Measurements from ENCODE around the gene CA10. TPM values are rescaled to one million over a fixed set of nuclear protein-coding genes. Genes with fewer than 3 reads are reported as not detected.

The CA10 gene
- total RNA-seq, 4 donors from 2014 or later = 0.96 to 4.1 (median 1.1) TPM; not detected in 1

DNA sequence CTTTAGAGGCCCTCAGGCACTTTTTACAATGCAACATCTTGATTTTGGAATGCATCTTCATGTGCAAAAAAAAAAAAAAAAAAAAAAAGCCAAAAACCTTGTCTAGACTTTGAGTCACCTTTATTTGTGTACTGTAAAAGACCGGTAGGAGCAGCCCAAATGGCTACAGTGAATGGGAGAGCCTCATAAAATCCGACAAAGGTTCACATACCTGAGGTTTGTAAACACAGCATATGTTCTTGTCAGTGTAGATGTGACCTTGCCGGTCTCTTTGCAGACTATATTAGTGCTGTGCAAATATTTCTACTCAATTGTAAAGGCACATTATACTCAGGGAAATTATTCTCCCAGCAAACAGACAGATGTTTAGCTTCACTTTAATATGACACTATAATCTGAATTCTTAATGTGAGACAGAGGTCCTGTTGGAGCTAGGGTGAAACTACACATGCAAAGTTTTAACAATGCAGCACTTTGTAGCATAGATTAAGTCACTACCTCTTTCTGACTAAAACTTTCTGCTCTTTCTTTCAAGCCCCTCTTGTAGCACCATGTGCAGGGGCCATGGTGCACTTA is 211.3 kb downstream of the CA10 start:
- Histone ChIP-seq H3K4me3 (no peak overlapping the region), H3K27me3 (no peaks in the 10 kb centered on the region), H3K36me3 (no peaks in the 10 kb centered on the region), H3K27ac (no peak overlapping the region), H3K4me1 (peaks cover 0 to 11% (median 8%) of the 10 kb centered on the region in 4 donors), H3K9me3 (no peaks in the 10 kb centered on the region)
- TF ChIP-seq, protein P1, sequence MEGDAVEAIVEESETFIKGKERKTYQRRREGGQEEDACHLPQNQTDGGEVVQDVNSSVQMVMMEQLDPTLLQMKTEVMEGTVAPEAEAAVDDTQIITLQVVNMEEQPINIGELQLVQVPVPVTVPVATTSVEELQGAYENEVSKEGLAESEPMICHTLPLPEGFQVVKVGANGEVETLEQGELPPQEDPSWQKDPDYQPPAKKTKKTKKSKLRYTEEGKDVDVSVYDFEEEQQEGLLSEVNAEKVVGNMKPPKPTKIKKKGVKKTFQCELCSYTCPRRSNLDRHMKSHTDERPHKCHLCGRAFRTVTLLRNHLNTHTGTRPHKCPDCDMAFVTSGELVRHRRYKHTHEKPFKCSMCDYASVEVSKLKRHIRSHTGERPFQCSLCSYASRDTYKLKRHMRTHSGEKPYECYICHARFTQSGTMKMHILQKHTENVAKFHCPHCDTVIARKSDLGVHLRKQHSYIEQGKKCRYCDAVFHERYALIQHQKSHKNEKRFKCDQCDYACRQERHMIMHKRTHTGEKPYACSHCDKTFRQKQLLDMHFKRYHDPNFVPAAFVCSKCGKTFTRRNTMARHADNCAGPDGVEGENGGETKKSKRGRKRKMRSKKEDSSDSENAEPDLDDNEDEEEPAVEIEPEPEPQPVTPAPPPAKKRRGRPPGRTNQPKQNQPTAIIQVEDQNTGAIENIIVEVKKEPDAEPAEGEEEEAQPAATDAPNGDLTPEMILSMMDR (IDR thresholded peaks at IDR 0.05) = no peak
- TF ChIP-seq POLR2A (IDR thresholded peaks at IDR 0.05) = no peak
- TF ChIP-seq POLR2AphosphoS5 (IDR thresholded peaks at IDR 0.05) = no peak
- no peak for TF ChIP-seq EP300 (IDR thresholded peaks at IDR 0.05; ENCODE audit: low read depth)
- WGBS, 2 donors (ENCODE audit: low coverage in 1 of 2) = 27 to 39% methylated on average over 3 of the region's 3 CpGs
- in situ Hi-C loops (cut with MboI; ENCODE audit: low pct_ligation_motif_present in 1 of 4, low pct_unique_long_range_greater_than_20kb in 1 of 4, low sequenced_read_pairs in 3 of 4) = no loop called here
- intact Hi-C loops (cut with DNase I; ENCODE audit: low total_unique reads) = no loop called here
- peak; percentile 14 for DNase-seq

DNA sequence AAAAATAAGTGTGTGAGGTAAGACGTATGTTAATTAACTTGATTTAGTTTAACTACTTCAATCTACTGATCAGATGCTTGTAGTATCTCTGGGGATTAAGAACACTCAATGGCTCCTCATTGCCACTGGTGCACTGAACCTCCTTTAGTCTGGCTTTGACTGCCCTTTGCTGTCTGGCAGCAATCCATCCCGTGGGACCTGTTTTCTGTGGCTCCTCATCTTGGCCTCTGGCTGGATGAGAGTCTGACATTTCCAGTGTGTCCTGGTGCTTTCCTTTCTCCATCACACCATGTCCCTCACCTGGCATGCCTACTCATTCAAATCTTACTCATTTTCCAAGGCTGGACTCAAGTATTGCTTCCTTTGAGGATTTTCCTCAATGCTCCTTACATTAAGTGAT is 212.2 kb downstream of the CA10 start:
- 73 to 82% methylated on average over 2 of the region's 2 CpGs for WGBS, 2 donors (ENCODE audit: low coverage in 1 of 2)
- no peak for DNase-seq
- H3K36me3 ChIP-seq = no peaks in the 10 kb centered on the region
- H3K9me3 ChIP-seq = no peaks in the 10 kb centered on the region
- H3K4me1 ChIP-seq = peaks cover 0 to 11% (median 8%) of the 10 kb centered on the region in 4 donors
- TF ChIP-seq, protein P1 (IDR thresholded peaks at IDR 0.05) = no peak
- no peak for TF ChIP-seq EP300 (IDR thresholded peaks at IDR 0.05; ENCODE audit: low read depth)
- in situ Hi-C loops (cut with MboI; ENCODE audit: low pct_ligation_motif_present in 1 of 4, low pct_unique_long_range_greater_than_20kb in 1 of 4, low sequenced_read_pairs in 3 of 4) = no loop called here
- H3K27ac ChIP-seq = no peak overlapping the region
- H3K4me3 ChIP-seq = no peak overlapping the region
- no peaks in the 10 kb centered on the region for H3K27me3 ChIP-seq
- intact Hi-C loops (cut with DNase I; ENCODE audit: low total_unique reads) = no loop called here

DNA sequence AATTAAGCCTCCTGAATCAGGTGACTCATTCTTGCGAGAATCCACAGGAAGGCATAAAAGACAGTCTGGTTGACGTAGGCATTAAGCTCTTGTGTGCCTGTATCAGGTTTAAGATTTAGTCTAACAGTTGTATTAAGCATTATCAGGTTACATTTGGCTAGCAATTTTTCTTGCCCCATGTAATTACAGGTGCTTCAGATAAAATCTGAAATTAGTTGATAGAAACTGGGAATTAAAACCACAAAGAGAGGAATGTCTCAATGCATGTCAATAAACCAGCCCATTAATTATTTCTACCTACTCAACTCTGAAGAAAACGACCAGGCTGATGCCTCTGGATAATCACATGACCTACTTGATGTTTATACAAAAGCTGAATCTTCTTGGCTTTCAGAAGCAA is 217.2 kb downstream of the CA10 start:
- TF ChIP-seq POLR2AphosphoS5 (IDR thresholded peaks at IDR 0.05) (no peak), POLR2A (IDR thresholded peaks at IDR 0.05) (no peak), EP300 (IDR thresholded peaks at IDR 0.05; ENCODE audit: low read depth) (no peak)
- TF ChIP-seq, protein P1 (IDR thresholded peaks at IDR 0.05) = no peak
- DNase-seq = no peak
- intact Hi-C loops (cut with DNase I; ENCODE audit: low total_unique reads) = no loop called here
- in situ Hi-C loops (cut with MboI; ENCODE audit: low pct_ligation_motif_present in 1 of 4, low pct_unique_long_range_greater_than_20kb in 1 of 4, low sequenced_read_pairs in 3 of 4) = no loop called here
- Histone ChIP-seq H3K4me1 (no peaks in the 10 kb centered on the region), H3K27ac (no peak overlapping the region), H3K4me3 (no peak overlapping the region), H3K9me3 (no peaks in the 10 kb centered on the region), H3K27me3 (no peaks in the 10 kb centered on the region), H3K36me3 (no peaks in the 10 kb centered on the region)
- WGBS, 2 donors (ENCODE audit: low coverage in 1 of 2) = 56 to 61% methylated on average over 3 of the region's 3 CpGs

DNA sequence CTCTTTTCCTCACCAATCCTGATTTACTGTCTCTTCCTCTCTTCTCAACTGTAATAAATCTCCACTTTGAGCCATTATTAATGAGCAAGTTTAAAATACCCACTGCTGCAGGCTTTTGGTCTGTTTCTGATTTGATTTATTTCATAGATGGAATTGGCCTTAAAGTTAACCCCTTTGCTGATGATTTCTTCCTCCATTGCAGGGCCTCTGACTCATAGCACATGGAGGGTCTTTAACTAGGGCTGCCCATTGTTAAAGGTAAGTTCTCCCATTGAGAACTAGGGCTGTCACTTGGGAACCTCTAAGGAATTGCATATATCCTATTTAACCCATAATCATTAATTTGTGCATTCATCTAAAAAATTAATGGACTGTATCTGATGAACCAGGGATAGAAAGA is 221.2 kb downstream of the CA10 start:
- no peak for TF ChIP-seq POLR2A (IDR thresholded peaks at IDR 0.05)
- TF ChIP-seq POLR2AphosphoS5 (IDR thresholded peaks at IDR 0.05) = no peak
- TF ChIP-seq, protein P1 (IDR thresholded peaks at IDR 0.05) = no peak
- TF ChIP-seq EP300 (IDR thresholded peaks at IDR 0.05; ENCODE audit: low read depth) = no peak
- H3K27me3 ChIP-seq = no peaks in the 10 kb centered on the region
- in situ Hi-C loops (cut with MboI; ENCODE audit: low pct_ligation_motif_present in 1 of 4, low pct_unique_long_range_greater_than_20kb in 1 of 4, low sequenced_read_pairs in 3 of 4) (no loop called here), intact Hi-C loops (cut with DNase I; ENCODE audit: low total_unique reads) (no loop called here)
- H3K4me1 ChIP-seq = no peaks in the 10 kb centered on the region
- no peaks in the 10 kb centered on the region for H3K9me3 ChIP-seq
- H3K27ac ChIP-seq = no peak overlapping the region
- no peaks in the 10 kb centered on the region for H3K36me3 ChIP-seq
- DNase-seq = no peak
- no peak overlapping the region for H3K4me3 ChIP-seq

All from transverse colon (tissue), 4 donors.